Natural killer cell treated with Interleukin-12 subunit alpha and Interleukin-12 subunit beta and Interleukin-15 and Interleukin-18, amount 100 ng/mL, for 72 hours (primary cell): ENCODE data around the gene ROBO1. TPM values are rescaled to one million over a fixed set of nuclear protein-coding genes. Genes with fewer than 3 reads are reported as not detected.

Source experiments
- ATAC-seq, 2 donors: fragments of 150-1000 bp; cut with Tn5 transposase in 1 of 2; sonication (Bioruptor Pico), chemical (Tn5 transposase) in 1 of 2; 2 replicates each; pipeline ENCODE4 v1.10.0; 2021
- DNase-seq: peaks from one replicate; pipeline ENCODE4 v3.0.0; 2022; ENCODE audit warnings: low spot score
- H3K27ac Mint-ChIP-seq, 2 donors: 1 replicate in 1 of 2; 2 replicates in 1 of 2; pipeline ENCODE4 v1.8.0; 2022; ENCODE audit warnings: mixed read lengths in 2 of 2, mild to moderate bottlenecking in 1 of 2, moderate library complexity in 1 of 2
- H3K27me3 Mint-ChIP-seq, 2 donors: 1 replicate in 1 of 2; 2 replicates in 1 of 2; pipeline ENCODE4 v1.8.0; 2022; ENCODE audit warnings: mixed read lengths in 2 of 2
- H3K36me3 Mint-ChIP-seq: one replicate; pipeline ENCODE4 v1.8.0; 2022; ENCODE audit warnings: mixed read lengths
- H3K4me1 Mint-ChIP-seq, 2 donors: 1 replicate in 1 of 2; 2 replicates in 1 of 2; pipeline ENCODE4 v1.8.0; 2022; ENCODE audit warnings: low read depth in 2 of 2, mixed read lengths in 2 of 2, mild to moderate bottlenecking in 1 of 2
- H3K4me3 Mint-ChIP-seq: one replicate; pipeline ENCODE4 v1.8.0; 2022; ENCODE audit warnings: mixed read lengths
- H3K9me3 Mint-ChIP-seq: 2 replicates; pipeline ENCODE4 v1.8.0; 2022; ENCODE audit warnings: mixed read lengths
- total RNA-seq, 2 donors: library from RNA; stranded (reverse); gene quantifications; one replicate each; pipeline ENCODE4 v1.2.3, GENCODE V29; 2022

The ROBO1 gene
- total RNA-seq, 2 donors from 2014 or later = 0.05 TPM; not detected in 1

GRCh38 chr3:79255702-79256101, 512.1 kb downstream of the ROBO1 start:
- DNase-seq (no peak), ATAC-seq (no peak)
- Mint-ChIP-seq H3K4me3 (no peak overlapping the region), H3K9me3 (peaks cover 10% of the 10 kb centered on the region), H3K4me1 (no peaks in the 10 kb centered on the region), H3K27me3 (no peaks in the 10 kb centered on the region), H3K27ac (no peak overlapping the region), H3K36me3 (no peaks in the 10 kb centered on the region)

GRCh38 chr3:79255292-79255691, 512.5 kb downstream of the ROBO1 start:
- DNase-seq (no peak), ATAC-seq (no peak)
- Mint-ChIP-seq H3K4me1 (no peaks in the 10 kb centered on the region), H3K4me3 (no peak overlapping the region), H3K9me3 (peaks cover 10% of the 10 kb centered on the region), H3K36me3 (no peaks in the 10 kb centered on the region), H3K27me3 (no peaks in the 10 kb centered on the region), H3K27ac (no peak overlapping the region)

- no peak for ATAC-seq
- no peak overlapping the region for H3K4me3 Mint-ChIP-seq
- peaks cover 14% of the 10 kb centered on the region for H3K9me3 Mint-ChIP-seq
- no peak for DNase-seq
- no peaks in the 10 kb centered on the region for H3K4me1 Mint-ChIP-seq
- H3K27ac Mint-ChIP-seq = no peak overlapping the region
- H3K27me3 Mint-ChIP-seq = no peaks in the 10 kb centered on the region
- H3K36me3 Mint-ChIP-seq = peaks cover 4% of the 10 kb centered on the region
These were observed 514.1 kb downstream of the ROBO1 start for GRCh38 chr3:79253704-79254103.

- no peak overlapping the region for H3K27ac Mint-ChIP-seq
These were observed 514.5 kb downstream of the ROBO1 start for GRCh38 chr3:79253271-79253670.

GRCh38 chr3:79250746-79251145, 517.1 kb downstream of the ROBO1 start:
- Mint-ChIP-seq H3K27ac (no peak overlapping the region), H3K27me3 (no peaks in the 10 kb centered on the region), H3K4me1 (no peaks in the 10 kb centered on the region), H3K4me3 (no peak overlapping the region), H3K36me3 (peaks cover 4% of the 10 kb centered on the region), H3K9me3 (peaks cover 18% of the 10 kb centered on the region)
- no peak for ATAC-seq
- DNase-seq = no peak

More at GRCh38 chr3:79253271-79253670, 514.5 kb downstream of the ROBO1 start:
- Mint-ChIP-seq H3K36me3 (peaks cover 4% of the 10 kb centered on the region), H3K9me3 (peaks cover 18% of the 10 kb centered on the region), H3K4me3 (no peak overlapping the region), H3K4me1 (no peaks in the 10 kb centered on the region), H3K27me3 (no peaks in the 10 kb centered on the region)
- DNase-seq = no peak
- no peak for ATAC-seq

GRCh38 chr3:79249701-79250100, 518.1 kb downstream of the ROBO1 start:
- peaks cover 4% of the 10 kb centered on the region for H3K36me3 Mint-ChIP-seq
- H3K9me3 Mint-ChIP-seq = peaks cover 18% of the 10 kb centered on the region
- H3K4me3 Mint-ChIP-seq = no peak overlapping the region
- no peaks in the 10 kb centered on the region for H3K4me1 Mint-ChIP-seq
- H3K27me3 Mint-ChIP-seq = no peaks in the 10 kb centered on the region
- ATAC-seq (no peak), DNase-seq (no peak)
- H3K27ac Mint-ChIP-seq = no peak overlapping the region

GRCh38 chr3:79247725-79248043, 520.1 kb downstream of the ROBO1 start:
- no peak for ATAC-seq
- Mint-ChIP-seq H3K27me3 (no peaks in the 10 kb centered on the region), H3K27ac (no peak overlapping the region), H3K4me3 (no peak overlapping the region), H3K4me1 (no peaks in the 10 kb centered on the region), H3K36me3 (peaks cover 4% of the 10 kb centered on the region), H3K9me3 (peaks cover 18% of the 10 kb centered on the region)
- DNase-seq = no peak

- H3K4me3 Mint-ChIP-seq = no peak overlapping the region
- ATAC-seq = no peak
- H3K27ac Mint-ChIP-seq = no peak overlapping the region
- peaks cover 16% of the 10 kb centered on the region for H3K9me3 Mint-ChIP-seq
- peaks cover 4% of the 10 kb centered on the region for H3K36me3 Mint-ChIP-seq
- DNase-seq = no peak
- H3K27me3 Mint-ChIP-seq = no peaks in the 10 kb centered on the region
- H3K4me1 Mint-ChIP-seq = no peaks in the 10 kb centered on the region
These were observed 520.7 kb downstream of the ROBO1 start for GRCh38 chr3:79246875-79247724.

- DNase-seq (no peak), ATAC-seq (no peak)
- no peak overlapping the region for H3K4me3 Mint-ChIP-seq
- no peaks in the 10 kb centered on the region for H3K27me3 Mint-ChIP-seq
- no peaks in the 10 kb centered on the region for H3K4me1 Mint-ChIP-seq
- no peak overlapping the region for H3K27ac Mint-ChIP-seq
- peaks cover 15% of the 10 kb centered on the region for H3K9me3 Mint-ChIP-seq
- H3K36me3 Mint-ChIP-seq = peaks cover 4% of the 10 kb centered on the region
These were observed 522.3 kb downstream of the ROBO1 start for GRCh38 chr3:79245284-79246138.

- H3K36me3 Mint-ChIP-seq = peaks cover 9% of the 10 kb centered on the region
- no peak overlapping the region for H3K4me3 Mint-ChIP-seq
- ATAC-seq (no peak), DNase-seq (no peak)
- H3K27ac Mint-ChIP-seq = no peak overlapping the region
- no peaks in the 10 kb centered on the region for H3K4me1 Mint-ChIP-seq
- peaks cover 17% of the 10 kb centered on the region for H3K9me3 Mint-ChIP-seq
- no peaks in the 10 kb centered on the region for H3K27me3 Mint-ChIP-seq
These were observed 531.3 kb downstream of the ROBO1 start for GRCh38 chr3:79236496-79236895.

- Mint-ChIP-seq H3K4me1 (no peaks in the 10 kb centered on the region), H3K27me3 (no peaks in the 10 kb centered on the region), H3K9me3 (peaks cover 20% of the 10 kb centered on the region), H3K4me3 (no peak overlapping the region), H3K36me3 (peaks cover 4% of the 10 kb centered on the region), H3K27ac (no peak overlapping the region)
- no peak for DNase-seq
- no peak for ATAC-seq
These were observed 534.3 kb downstream of the ROBO1 start for GRCh38 chr3:79233431-79234060.

GRCh38 chr3:79230266-79230665, 537.5 kb downstream of the ROBO1 start:
- ATAC-seq (no peak), DNase-seq (no peak)
- no peak overlapping the region for H3K4me3 Mint-ChIP-seq
- no peaks in the 10 kb centered on the region for H3K27me3 Mint-ChIP-seq
- H3K9me3 Mint-ChIP-seq = peaks cover 40% of the 10 kb centered on the region
- peaks cover 9% of the 10 kb centered on the region for H3K36me3 Mint-ChIP-seq
- H3K27ac Mint-ChIP-seq = no peak overlapping the region
- H3K4me1 Mint-ChIP-seq = no peaks in the 10 kb centered on the region

GRCh38 chr3:79217096-79217495, 550.7 kb downstream of the ROBO1 start:
- Mint-ChIP-seq H3K4me3 (no peak overlapping the region), H3K27me3 (no peaks in the 10 kb centered on the region), H3K27ac (no peak overlapping the region), H3K4me1 (no peaks in the 10 kb centered on the region), H3K9me3 (no peaks in the 10 kb centered on the region), H3K36me3 (no peaks in the 10 kb centered on the region)
- DNase-seq (no peak), ATAC-seq (no peak)

GRCh38 chr3:79215286-79215685, 552.5 kb downstream of the ROBO1 start:
- no peaks in the 10 kb centered on the region for H3K27me3 Mint-ChIP-seq
- no peak overlapping the region for H3K4me3 Mint-ChIP-seq

More at GRCh38 chr3:79215286-79215685, 552.5 kb downstream of the ROBO1 start:
- H3K27ac Mint-ChIP-seq = no peak overlapping the region
- DNase-seq = no peak
- no peaks in the 10 kb centered on the region for H3K36me3 Mint-ChIP-seq
- no peak for ATAC-seq
- no peaks in the 10 kb centered on the region for H3K4me1 Mint-ChIP-seq
- no peaks in the 10 kb centered on the region for H3K9me3 Mint-ChIP-seq
